SK-N-SH (cell line): ENCODE data around the gene PAK1. TPM values are rescaled to one million over a fixed set of nuclear protein-coding genes. Genes with fewer than 3 reads are reported as not detected.
"Not testable (repeated sequence)": the region's sequence is repeated elsewhere in the genome, so short reads cannot be mapped to it uniquely, and the experiment has no call there.

Experiments
- CTCF ChIA-PET: fragments of 300-600, 350-600 bp; formaldehyde crosslinking; extraction: SDS; loops from one replicate; lab custom pipeline; 2021; lab: Yijun Ruan, JAX
- POLR2A ChIA-PET: fragments of 350-600 bp; sonication (Branson Sonifier 250); formaldehyde crosslinking; extraction: SDS; loops from one replicate; lab custom pipeline; 2020; ENCODE audit warnings: antibody characterized with exemption, inconsistent platforms; lab: Yijun Ruan, JAX
- DNase-seq: peaks from one replicate; pipeline ENCODE4 v3.0.0; 2012
- H2AFZ ChIP-seq: fragments of 200-600 bp; sonication (generic); 2 replicates; pipeline ENCODE4 v1.8.1; 2016; ENCODE audit warnings: antibody characterized with exemption, mild to moderate bottlenecking, low read depth
- H3F3A ChIP-seq: fragments of 200-600 bp; sonication (generic); replicated peaks from 2 replicates; pipeline ENCODE3; 2016; ENCODE audit warnings: antibody characterized with exemption, mild to moderate bottlenecking; ENCODE audit not compliant: insufficient read depth
- H3K27ac ChIP-seq, 2 experiments: fragments of 200-500 bp in 1 of 2; fragments of 200-600 bp in 1 of 2; sonication (Bioruptor generic) in 1 of 2; sonication (generic), shearing (Covaris generic) in 1 of 2; 2 replicates each; pipeline versions ENCODE4 v1.5.1 to v1.6.1; 2014 to 2016; ENCODE audit warnings: low read depth in 2 of 2, inconsistent platforms in 1 of 2, low read length in 1 of 2, mild to moderate bottlenecking in 1 of 2, mixed read lengths in 1 of 2
- H3K27me3 ChIP-seq: fragments of 200-600 bp; sonication (generic), shearing (Covaris generic); 2 replicates; pipeline ENCODE4 v1.6.1; 2016; ENCODE audit warnings: mixed run types; ENCODE audit not compliant: insufficient read depth
- H3K36me3 ChIP-seq, 2 experiments: fragments of 200-500 bp in 1 of 2; fragments of 200-600 bp in 1 of 2; sonication (Bioruptor generic) in 1 of 2; sonication (generic) in 1 of 2; replicated peaks in 1 of 2; 2 replicates each; pipeline versions ENCODE3 to v1.5.1; 2014 to 2016; ENCODE audit warnings: low read length in 1 of 2, mild to moderate bottlenecking in 1 of 2; ENCODE audit not compliant: insufficient read depth in 2 of 2, control insufficient read depth in 1 of 2
- H3K4me1 ChIP-seq, 2 experiments: fragments of 200-500 bp in 1 of 2; fragments of 200-600 bp in 1 of 2; sonication (Bioruptor generic) in 1 of 2; sonication (generic), shearing (Covaris generic) in 1 of 2; 2 replicates each; pipeline versions ENCODE4 v1.5.1 to v1.6.1; 2014 to 2016; ENCODE audit warnings: low read depth in 1 of 2, low read length in 1 of 2, mixed run types in 1 of 2; ENCODE audit not compliant: insufficient read depth in 2 of 2, control insufficient read depth in 1 of 2
- H3K4me2 ChIP-seq: fragments of 200-600 bp; sonication (generic), shearing (Covaris generic); 2 replicates; pipeline ENCODE4 v1.6.1; 2017; ENCODE audit warnings: mixed run types
- H3K4me3 ChIP-seq, 2 experiments: fragments of 200-500 bp in 1 of 2; fragments of 200-600 bp in 1 of 2; sonication (Bioruptor generic) in 1 of 2; sonication (generic), shearing (Covaris generic) in 1 of 2; 2 replicates each; pipeline versions ENCODE4 v1.5.1 to v1.8.1; 2014 to 2016; ENCODE audit warnings: low read depth in 2 of 2, inconsistent platforms in 1 of 2, low read length in 1 of 2, mild to moderate bottlenecking in 1 of 2, mixed read lengths in 1 of 2, moderate library complexity in 1 of 2
- H3K79me2 ChIP-seq: fragments of 200-600 bp; sonication (generic); 2 replicates; pipeline ENCODE4 v1.8.1; 2017; ENCODE audit warnings: mild to moderate bottlenecking; ENCODE audit not compliant: insufficient read depth
- H3K9ac ChIP-seq: fragments of 200-600 bp; sonication (generic); 2 replicates; pipeline ENCODE4 v1.6.1; 2017; ENCODE audit warnings: mixed run types
- H3K9me2 ChIP-seq: fragments of 200-600 bp; sonication (generic); 2 replicates; pipeline ENCODE4 v1.6.1; 2017; ENCODE audit warnings: mixed run types
- H3K9me3 ChIP-seq: fragments of 200-600 bp; sonication (generic); 2 replicates; pipeline ENCODE4 v1.6.1; 2017; ENCODE audit warnings: mixed run types, mild to moderate bottlenecking, moderate library complexity
- H4K20me1 ChIP-seq: fragments of 200-600 bp; sonication (generic); 2 replicates; pipeline ENCODE4 v1.6.1; 2017; ENCODE audit warnings: mild to moderate bottlenecking, mixed run types; ENCODE audit not compliant: insufficient read depth
- CHD2 ChIP-seq: fragments of 150-350 bp; IDR thresholded peaks from 2 replicates; pipeline ENCODE4 v1.6.1; 2018; ENCODE audit warnings: low read length; ENCODE audit not compliant: partially characterized antibody
- EP300 ChIP-seq, 2 experiments: IDR thresholded peaks; 2 replicates each; pipeline versions ENCODE4 v1.4.0 to v1.6.1; 2012; ENCODE audit warnings: borderline replicate concordance in 1 of 2, low read depth in 1 of 2, low read length in 1 of 2
- EZH2phosphoT487 ChIP-seq: fragments of 200-600 bp; sonication (generic); IDR thresholded peaks from 2 replicates; pipeline ENCODE4 v1.6.1; 2017; ENCODE audit warnings: low read depth, mixed run types, mild to moderate bottlenecking, antibody characterized with exemption, moderate library complexity, borderline replicate concordance
- FOSL2 ChIP-seq: IDR thresholded peaks from 2 replicates; pipeline ENCODE4 v1.4.0; 2012; ENCODE audit warnings: low read depth, mild to moderate bottlenecking, moderate library complexity, borderline replicate concordance
- GATA2 ChIP-seq: sonication (generic); formaldehyde crosslinking; IDR thresholded peaks from 2 replicates; pipeline ENCODE4 v1.5.0; 2020; ENCODE audit warnings: mild to moderate bottlenecking, missing genetic modification reagents
- JUND ChIP-seq: IDR thresholded peaks from 2 replicates; pipeline ENCODE4 v1.4.0; 2012
- NFIC ChIP-seq: IDR thresholded peaks from 2 replicates; pipeline ENCODE4 v1.4.0; 2012; ENCODE audit warnings: borderline replicate concordance
- RAD21 ChIP-seq: IDR thresholded peaks from 2 replicates; pipeline ENCODE4 v1.6.1; 2012; ENCODE audit warnings: mild to moderate bottlenecking, low read length
- RXRA ChIP-seq: IDR thresholded peaks from 2 replicates; pipeline ENCODE4 v1.4.0; 2012; ENCODE audit warnings: low read depth, mild to moderate bottlenecking, borderline replicate concordance
- TAF1 ChIP-seq: IDR thresholded peaks from 2 replicates; pipeline ENCODE4 v1.6.1; 2012; ENCODE audit warnings: low read depth, mild to moderate bottlenecking, low read length, moderate library complexity, borderline replicate concordance
- TEAD4 ChIP-seq: IDR thresholded peaks from 2 replicates; pipeline ENCODE4 v1.4.0; 2012; ENCODE audit warnings: mild to moderate bottlenecking, borderline replicate concordance; ENCODE audit not compliant: insufficient read depth
- whole genome bisulfite sequencing: methylation state at CpG from one replicate; pipeline ENCODE4 v1.1.6; 2017; ENCODE audit warnings: low lambda C conversion rate; 5-methylcytosine and 5-hydroxymethylcytosine counted together
- polyA plus RNA-seq, 3 experiments: library from polyadenylated mRNA; depleted of rRNA; stranded (reverse); fragments of >200 nt; gene quantifications; 2 replicates each; pipeline ENCODE4 v1.2.3, GENCODE V29; 2012
- TF ChIP-seq, protein P1 (sequence below): fragments of 150-350 bp; IDR thresholded peaks from 2 replicates; pipeline ENCODE4 v1.6.1; 2017; ENCODE audit warnings: antibody characterized with exemption, low read length, low read depth, borderline replicate concordance
- TF ChIP-seq, protein P2 (sequence below): IDR thresholded peaks from 2 replicates; pipeline ENCODE4 v1.6.1; 2012; ENCODE audit warnings: mild to moderate bottlenecking, low read depth, low read length, moderate library complexity

PAK1 gene
- polyA plus RNA-seq, 1 of the 3 experiments (the other 2 are of a cell fraction) = 17.9 TPM

DNA sequence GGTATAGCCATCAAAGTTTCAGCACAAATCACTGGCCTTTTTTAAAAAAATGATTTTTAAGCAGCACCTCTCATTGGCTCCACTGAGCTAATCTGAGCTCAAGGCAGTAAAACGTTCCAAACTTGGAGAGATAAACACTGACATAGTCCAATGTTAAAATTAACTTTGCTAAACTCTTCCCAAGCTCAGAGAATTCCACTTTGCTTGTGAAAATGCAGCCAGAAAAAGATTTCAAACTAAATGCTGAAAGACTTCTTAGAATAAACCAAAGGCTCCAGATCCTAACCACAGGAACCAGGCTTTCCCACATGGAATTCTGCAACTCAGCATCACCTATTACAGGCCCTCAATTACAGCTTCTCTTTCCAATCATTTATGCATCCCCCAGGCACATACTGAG lies 87.7 kb downstream of the PAK1 start:
- H3K9ac ChIP-seq = no peak overlapping the region
- H3K9me3 ChIP-seq = no peaks in the 10 kb centered on the region
- no peaks in the 10 kb centered on the region for H3K79me2 ChIP-seq
- H3K4me3 ChIP-seq = no peak overlapping the region
- H3K27me3 ChIP-seq = no peaks in the 10 kb centered on the region
- no peak overlapping the region for H3K27ac ChIP-seq
- H3K4me2 ChIP-seq = no peak overlapping the region
- H3K36me3 ChIP-seq = no peaks in the 10 kb centered on the region
- POLR2A ChIA-PET = no interaction called here
- no peak for DNase-seq
- no peaks in the 10 kb centered on the region for H4K20me1 ChIP-seq
- H3K9me2 ChIP-seq = no peaks in the 10 kb centered on the region
- peaks cover 17% of the 10 kb centered on the region for H3F3A ChIP-seq
- CTCF ChIA-PET = no interaction called here
- no peak for TF ChIP-seq TEAD4
- TF ChIP-seq, protein P1, sequence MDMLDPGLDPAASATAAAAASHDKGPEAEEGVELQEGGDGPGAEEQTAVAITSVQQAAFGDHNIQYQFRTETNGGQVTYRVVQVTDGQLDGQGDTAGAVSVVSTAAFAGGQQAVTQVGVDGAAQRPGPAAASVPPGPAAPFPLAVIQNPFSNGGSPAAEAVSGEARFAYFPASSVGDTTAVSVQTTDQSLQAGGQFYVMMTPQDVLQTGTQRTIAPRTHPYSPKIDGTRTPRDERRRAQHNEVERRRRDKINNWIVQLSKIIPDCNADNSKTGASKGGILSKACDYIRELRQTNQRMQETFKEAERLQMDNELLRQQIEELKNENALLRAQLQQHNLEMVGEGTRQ = no peak
- no peak for TF ChIP-seq JUND
- TF ChIP-seq RXRA = no peak
- no peak for TF ChIP-seq FOSL2
- TF ChIP-seq, protein P2, sequence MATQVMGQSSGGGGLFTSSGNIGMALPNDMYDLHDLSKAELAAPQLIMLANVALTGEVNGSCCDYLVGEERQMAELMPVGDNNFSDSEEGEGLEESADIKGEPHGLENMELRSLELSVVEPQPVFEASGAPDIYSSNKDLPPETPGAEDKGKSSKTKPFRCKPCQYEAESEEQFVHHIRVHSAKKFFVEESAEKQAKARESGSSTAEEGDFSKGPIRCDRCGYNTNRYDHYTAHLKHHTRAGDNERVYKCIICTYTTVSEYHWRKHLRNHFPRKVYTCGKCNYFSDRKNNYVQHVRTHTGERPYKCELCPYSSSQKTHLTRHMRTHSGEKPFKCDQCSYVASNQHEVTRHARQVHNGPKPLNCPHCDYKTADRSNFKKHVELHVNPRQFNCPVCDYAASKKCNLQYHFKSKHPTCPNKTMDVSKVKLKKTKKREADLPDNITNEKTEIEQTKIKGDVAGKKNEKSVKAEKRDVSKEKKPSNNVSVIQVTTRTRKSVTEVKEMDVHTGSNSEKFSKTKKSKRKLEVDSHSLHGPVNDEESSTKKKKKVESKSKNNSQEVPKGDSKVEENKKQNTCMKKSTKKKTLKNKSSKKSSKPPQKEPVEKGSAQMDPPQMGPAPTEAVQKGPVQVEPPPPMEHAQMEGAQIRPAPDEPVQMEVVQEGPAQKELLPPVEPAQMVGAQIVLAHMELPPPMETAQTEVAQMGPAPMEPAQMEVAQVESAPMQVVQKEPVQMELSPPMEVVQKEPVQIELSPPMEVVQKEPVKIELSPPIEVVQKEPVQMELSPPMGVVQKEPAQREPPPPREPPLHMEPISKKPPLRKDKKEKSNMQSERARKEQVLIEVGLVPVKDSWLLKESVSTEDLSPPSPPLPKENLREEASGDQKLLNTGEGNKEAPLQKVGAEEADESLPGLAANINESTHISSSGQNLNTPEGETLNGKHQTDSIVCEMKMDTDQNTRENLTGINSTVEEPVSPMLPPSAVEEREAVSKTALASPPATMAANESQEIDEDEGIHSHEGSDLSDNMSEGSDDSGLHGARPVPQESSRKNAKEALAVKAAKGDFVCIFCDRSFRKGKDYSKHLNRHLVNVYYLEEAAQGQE = no peak
- no peak for TF ChIP-seq GATA2 (CRISPR knock-in tag)
- no peak for TF ChIP-seq EP300 (IDR thresholded peaks at IDR 0.05; ENCODE audit: borderline replicate concordance in 1 of 2, low read depth in 1 of 2, low read length in 1 of 2)
- no peak for TF ChIP-seq CHD2
- no peak for TF ChIP-seq RAD21
- TF ChIP-seq EZH2phosphoT487 = no peak
- no peak for TF ChIP-seq TAF1
- WGBS = 71% methylated on average over 1 of the region's 1 CpG
- no peak overlapping the region for H2AFZ ChIP-seq
- no peaks in the 10 kb centered on the region for H3K4me1 ChIP-seq

DNA sequence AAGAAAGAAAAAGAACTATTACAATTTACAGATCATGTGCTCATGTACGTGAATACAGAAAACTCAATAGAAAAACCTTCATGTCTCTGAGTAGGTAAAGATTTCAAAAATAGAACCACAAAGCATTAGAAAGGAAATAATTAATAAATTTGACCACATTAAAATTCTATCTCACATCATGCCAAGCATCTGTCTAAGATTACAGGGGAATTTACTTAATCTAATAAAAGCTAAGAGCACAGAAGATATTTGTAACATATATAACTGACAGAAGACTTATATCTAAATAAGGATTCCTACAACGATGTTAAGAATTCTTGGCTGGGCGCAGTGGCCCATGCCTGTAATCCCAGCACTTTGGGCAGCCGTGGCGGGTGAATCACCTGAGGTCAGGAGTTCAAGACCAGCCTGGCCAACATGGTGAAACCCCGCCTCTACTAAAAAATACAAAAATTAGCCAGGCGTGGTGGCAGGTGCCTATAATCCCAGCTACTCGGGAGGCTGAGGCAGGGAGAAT lies 88.6 kb downstream of the PAK1 start:
- not testable (repeated sequence) for H3K9me2 ChIP-seq, H3K9ac ChIP-seq, H3K9me3 ChIP-seq, H3K36me3 ChIP-seq, H3K27me3 ChIP-seq
- TF ChIP-seq NFIC = 0 out of 2 replicates have a peak, but pooled peaks have one; percentile 9
- TF ChIP-seq, all 33 proteins: peak for 1; not testable (repeated sequence) for 32
- 61% methylated on average over 8 of the region's 8 CpGs for WGBS
- H3K4me1 ChIP-seq, H3K4me3 ChIP-seq, POLR2A ChIA-PET, DNase-seq, CTCF ChIA-PET, H4K20me1 ChIP-seq, H3K79me2 ChIP-seq, H2AFZ ChIP-seq, H3K27ac ChIP-seq, H3K4me2 ChIP-seq: not testable (repeated sequence)
- H3F3A ChIP-seq = peaks cover 17% of the 10 kb centered on the region
